MV-4-11 (cell line): ENCODE results near the gene B3GNT8.
A peak's percentile ranks its signal among the peaks of the same experiment; 100 is the strongest.
"Not testable (repeated sequence)": the region's sequence is repeated elsewhere in the genome, so short reads cannot be mapped to it uniquely, and the experiment has no call there.

Source experiments
- DNase-seq: peaks from one replicate; lab custom pipeline; 2025; lab: John Stamatoyannopoulos, UW

Gene B3GNT8

GRCh38 chr19:41386442-41386841, 40.7 kb downstream of the B3GNT8 start:
- no peak for DNase-seq

- no peak for DNase-seq
These were observed 42.8 kb downstream of the B3GNT8 start for GRCh38 chr19:41384351-41384750.

DNA sequence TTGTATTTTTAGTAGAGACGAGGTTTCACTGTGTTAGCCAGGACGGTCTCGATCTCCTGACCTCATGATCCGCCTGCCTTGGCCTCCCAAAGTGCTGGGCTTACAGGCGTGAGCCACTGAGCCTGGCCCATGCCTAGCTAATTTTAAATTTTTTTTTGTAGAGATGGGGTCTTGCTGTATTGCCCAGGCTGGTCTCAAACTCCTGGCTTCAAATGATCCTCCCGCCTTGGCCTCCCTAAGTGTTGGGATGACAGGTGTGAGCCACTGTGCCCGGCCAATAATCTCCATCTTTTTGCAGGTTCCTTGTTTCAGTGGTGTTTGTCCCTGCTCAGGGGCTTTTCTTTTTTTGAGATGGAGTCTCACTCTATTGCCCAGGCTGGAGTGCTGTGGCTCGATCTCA, 45.6 kb downstream of the B3GNT8 start:
- DNase-seq: not testable (repeated sequence)

- DNase-seq: peak; percentile 40
These were observed 49.0 kb downstream of the B3GNT8 start for GRCh38 chr19:41377977-41378709.

DNA sequence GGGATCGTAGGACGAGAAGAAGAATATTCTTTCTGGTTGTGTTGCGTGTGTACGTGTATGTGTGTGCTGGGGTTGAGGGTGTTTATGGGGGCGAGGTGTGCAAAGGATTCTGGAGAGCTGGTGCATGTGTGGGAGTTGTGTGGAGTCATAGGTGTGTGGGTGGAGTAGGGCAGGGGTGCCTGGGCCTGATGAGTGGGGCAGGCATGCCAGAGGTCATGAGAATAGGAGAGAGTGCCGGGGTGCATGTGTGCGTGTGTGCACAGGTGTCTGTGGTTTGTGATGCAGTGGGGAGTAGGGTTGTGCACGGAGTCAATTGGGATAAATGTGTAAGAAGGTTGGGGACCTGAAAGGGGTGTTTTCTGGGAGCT, 50.2 kb downstream of the B3GNT8 start:
- DNase-seq: no peak

DNA sequence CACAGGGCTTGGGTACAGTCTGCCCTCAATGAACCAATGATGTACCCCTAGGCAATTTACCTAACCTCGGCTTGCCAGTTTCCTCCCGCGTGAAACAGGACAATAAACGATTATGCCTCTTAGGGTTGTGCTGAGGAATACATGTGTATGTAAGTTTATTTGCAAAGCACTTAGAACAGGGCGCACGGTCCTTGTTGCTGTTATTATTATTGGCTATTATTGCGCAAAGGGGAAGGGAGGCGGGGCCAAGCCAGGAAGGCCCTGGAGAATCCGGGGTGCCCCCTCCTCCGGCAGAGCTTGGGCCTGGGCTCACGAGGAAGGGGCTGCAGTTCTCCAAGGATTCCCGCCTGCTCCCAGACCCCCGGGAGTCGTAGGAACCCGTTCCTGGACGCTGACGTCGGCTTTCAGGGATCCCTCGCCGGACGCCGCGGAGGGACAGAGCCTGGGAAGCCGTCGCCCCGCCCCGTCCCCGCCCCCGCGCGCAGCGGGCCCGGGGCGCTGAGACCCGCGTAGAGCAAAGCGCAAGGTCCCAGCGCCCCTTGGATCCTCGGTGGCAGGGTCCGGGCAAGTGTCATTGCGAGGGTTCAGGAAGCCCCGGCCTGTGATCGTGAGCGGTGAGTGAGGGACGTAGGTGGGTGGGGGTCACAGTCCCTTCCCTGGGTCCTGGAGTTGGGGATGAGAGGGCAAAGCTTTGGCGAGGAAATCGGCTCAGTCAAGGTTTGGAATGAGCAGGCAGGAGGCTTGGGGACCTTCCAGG, 50.8 kb downstream of the B3GNT8 start, which contains the start of gene TMEM91:
TSS of gene TMEM91 (plus strand) at position 293 of the 757 bp plus-strand sequence. CDS start 1,777 bp downstream, outside the sequence.
- DNase-seq: peak; percentile 50
